K562 (cell line): ENCODE measurements around the gene OR52R1. TPM values are rescaled to one million over a fixed set of nuclear protein-coding genes. Genes with fewer than 3 reads are reported as not detected.

ENCODE experiments used
- ATAC-seq: fragments of 200-7000 bp; cut with Tn5 transposase; 3 replicates; pipeline ENCODE4 v1.9.1; 2020; ENCODE audit warnings: moderate library complexity
- BruUV-seq: library from RNA; stranded (reverse); fragments of 400-500 nt; replicated peaks from 2 replicates; lab custom pipeline; 2021; lab: Mats Ljungman, UMichigan
- CTCF ChIA-PET: fragments of 300-600 bp; formaldehyde crosslinking; extraction: SDS; loops from one replicate; lab custom pipeline; 2021; ENCODE audit warnings: low intra/inter-chr PET ratio; lab: Yijun Ruan, JAX
- POLR2A ChIA-PET: fragments of 300-600, 350-650 bp; sonication (Branson Sonifier 250); formaldehyde crosslinking; extraction: SDS; loops from one replicate; lab custom pipeline; 2021; ENCODE audit warnings: antibody characterized with exemption, inconsistent platforms; lab: Yijun Ruan, JAX
- DNase-seq, 4 experiments: peaks; one replicate each; pipeline versions ENCODE4 v3.0.0 to v3.0.0-alpha.2; 2011 to 2018; ENCODE audit warnings: low spot score in 3 of 4, mixed read lengths in 3 of 4; ENCODE audit errors: extremely low read depth in 1 of 4
- FAIRE-seq: peaks from 2 replicates; lab custom pipeline; 2011; peaks lifted over from hg19 to GRCh38; lab: Jason Lieb, UNC
- H2AFZ ChIP-seq: 2 replicates; pipeline ENCODE4 v1.6.0; 2011; ENCODE audit warnings: low read depth, low read length, control low read depth, inconsistent platforms
- H3K27ac ChIP-seq: fragments of 200-600 bp; 3 replicates; pipeline ENCODE4 v1.8.0; 2011; ENCODE audit warnings: low read depth, mild to moderate bottlenecking, control low read depth, inconsistent platforms, low read length, moderate library complexity, mixed read lengths; ENCODE audit errors: extremely low read depth
- H3K27me3 ChIP-seq, 2 experiments: fragments of 300-600 bp in 1 of 2; 2 replicates in 1 of 2; 3 replicates in 1 of 2; pipeline versions ENCODE4 v1.6.0 to v1.8.0; 2011; ENCODE audit warnings: inconsistent platforms in 2 of 2, low read length in 2 of 2, mild to moderate bottlenecking in 1 of 2, mixed read lengths in 1 of 2, moderate library complexity in 1 of 2; ENCODE audit not compliant: control insufficient read depth in 2 of 2, insufficient read depth in 2 of 2
- H3K36me3 ChIP-seq: fragments of 300-600 bp; 3 replicates; pipeline ENCODE4 v1.8.0; 2011; ENCODE audit warnings: mild to moderate bottlenecking, low read length, inconsistent platforms; ENCODE audit not compliant: control insufficient read depth, insufficient read depth
- H3K4me1 ChIP-seq, 2 experiments: fragments of 200-600 bp in 1 of 2; replicated peaks in 1 of 2; 2 replicates in 1 of 2; 3 replicates in 1 of 2; pipeline versions ENCODE4 v1.5.1 to v1.8.0; 2011; ENCODE audit warnings: inconsistent platforms in 2 of 2, low read length in 2 of 2, mild to moderate bottlenecking in 1 of 2, mixed read lengths in 1 of 2, moderate library complexity in 1 of 2; ENCODE audit not compliant: control insufficient read depth in 2 of 2, insufficient read depth in 2 of 2
- H3K4me2 ChIP-seq: 2 replicates; pipeline ENCODE4 v1.6.1; 2011; ENCODE audit warnings: low read length, control low read depth, inconsistent platforms, mixed read lengths; ENCODE audit not compliant: insufficient read depth
- H3K4me3 ChIP-seq: fragments of 200-600 bp; sonication (generic), shearing (Covaris generic); 2 replicates; pipeline ENCODE4 v1.5.1; 2016; ENCODE audit warnings: control low read depth, inconsistent platforms
- H3K79me2 ChIP-seq: fragments of 200-600 bp; 3 replicates; pipeline ENCODE4 v1.8.0; 2011; ENCODE audit warnings: low read length, inconsistent platforms; ENCODE audit not compliant: control insufficient read depth, insufficient read depth
- H3K9ac ChIP-seq, 2 experiments: 2 replicates each; pipeline versions ENCODE4 v1.6.0 to v1.6.1; 2011; ENCODE audit warnings: low read depth in 2 of 2, low read length in 2 of 2, control low read depth in 1 of 2, inconsistent platforms in 1 of 2, mild to moderate bottlenecking in 1 of 2, mixed read lengths in 1 of 2; ENCODE audit not compliant: insufficient read depth in 1 of 2
- H3K9me1 ChIP-seq: one replicate; pipeline ENCODE4 v1.6.0; 2011; ENCODE audit warnings: inconsistent platforms, mild to moderate bottlenecking, low read length, moderate library complexity; ENCODE audit not compliant: control insufficient read depth, insufficient read depth
- H3K9me3 ChIP-seq: replicated peaks from 2 replicates; pipeline ENCODE4 v1.5.1; 2011; ENCODE audit warnings: low read depth, low read length, inconsistent platforms; ENCODE audit not compliant: control insufficient read depth, insufficient read depth
- H4K20me1 ChIP-seq: replicated peaks from 2 replicates; pipeline ENCODE4 v1.6.1; 2011; ENCODE audit warnings: low read length, inconsistent platforms, mixed read lengths; ENCODE audit not compliant: control insufficient read depth, insufficient read depth
- HDAC2 ChIP-seq: fragments of 450-650 bp; IDR thresholded peaks from 2 replicates; pipeline ENCODE4 v1.6.1; 2016; ENCODE audit warnings: mild to moderate bottlenecking
- PHF20 ChIP-seq: fragments of 450-650 bp; IDR thresholded peaks from 2 replicates; pipeline ENCODE4 v1.6.1; 2018; ENCODE audit not compliant: partially characterized antibody
- WGBS: fragments of 100-300 bp; shearing (Covaris generic); methylation state at CpG from one replicate; pipeline ENCODE4 v1.1.6; 2016; ENCODE audit warnings: low coverage, mixed read lengths; ENCODE audit not compliant: insufficient coverage; ENCODE audit errors: missing lambda C conversion rate; 5-methylcytosine and 5-hydroxymethylcytosine counted together
- in situ Hi-C: fragments of 300-500 bp; cut with MboI; formaldehyde crosslinking; loops from 4 replicates; pipeline ENCODE4 v1.15.0; 2018; ENCODE audit warnings: inconsistent platforms, mixed read lengths
- intact Hi-C: fragments of 100-400 bp; cut with micrococcal nuclease; formaldehyde crosslinking; loops from 2 replicates; pipeline ENCODE4 v1.14.2; 2022
- polyA plus RNA-seq, 8 experiments: library from polyadenylated mRNA; depleted of rRNA in 4 of 8; stranded (reverse) in 5 of 8; unstranded in 3 of 8; fragments of >200 nt; fragmentation: Nextera tagmentation in 2 of 8; fragmentation: Illumina TruSeq in 1 of 8; extraction: Ambion mirVana in 2 of 8; extraction: Trizol in 1 of 8; gene quantifications; 2 replicates each; pipeline versions ENCODE4 v1.2.1 to v1.2.3, GENCODE V29; 2011 to 2014; ENCODE audit warnings: inconsistent platforms in 1 of 8, missing spikeins in 1 of 8
- total RNA-seq, 7 experiments: library from RNA; depleted of rRNA in 6 of 7; stranded (reverse); fragments of >200 nt in 6 of 7; fragmentation: Illumina TruSeq in 2 of 7; extraction: Trizol in 2 of 7; gene quantifications; 2 replicates each; pipeline versions ENCODE4 v1.2.1 to v1.2.3, GENCODE V29; 2011 to 2021; ENCODE audit warnings: low replicate concordance in 1 of 7
- TF ChIP-seq, protein P1 (sequence below): fragments of 450-650 bp; IDR thresholded peaks from 2 replicates; pipeline ENCODE4 v1.6.1; 2017; ENCODE audit warnings: antibody characterized with exemption, mild to moderate bottlenecking
- TF ChIP-seq, protein P2 (sequence below): sonication (generic); formaldehyde crosslinking; IDR thresholded peaks from 2 replicates; pipeline ENCODE4 v1.8.1; 2022; ENCODE audit warnings: missing genetic modification reagents
- TF ChIP-seq, protein P3 (sequence below), 2 experiments: IDR thresholded peaks in 1 of 2; conservative IDR thresholded peaks in 1 of 2; 2 replicates each; pipeline ENCODE4 v1.6.1; 2016; ENCODE audit warnings: low read depth in 2 of 2, mild to moderate bottlenecking in 1 of 2, missing compliant biosample characterization in 1 of 2, missing genetic modification characterization in 1 of 2, moderate library complexity in 1 of 2

Gene OR52R1
- total and polyA plus RNA-seq, 9 of the 15 experiments (the other 6 are each of a cell fraction or from before 2014, with no cell fraction given) = not detected

DNA sequence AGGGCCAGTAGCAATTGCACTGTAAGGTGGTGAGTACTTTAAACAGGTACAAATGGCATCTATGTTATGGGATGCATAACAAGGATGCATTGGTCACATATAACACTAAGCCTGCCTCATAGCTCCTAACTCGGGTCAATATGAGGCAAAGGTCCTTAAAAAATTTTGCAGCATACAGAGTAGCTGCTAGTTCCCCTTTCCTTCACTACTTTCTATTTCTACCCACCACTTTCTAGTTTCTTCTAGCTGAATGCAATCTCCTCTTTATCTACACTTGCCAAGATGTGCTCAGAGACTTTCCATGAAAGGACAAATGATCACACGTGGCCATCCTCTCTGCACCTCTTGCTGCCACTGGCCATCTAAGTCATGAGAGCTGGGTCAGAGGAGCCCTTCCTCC is 26.7 kb upstream of the OR52R1 start (continued):
- TF ChIP-seq, protein P1, sequence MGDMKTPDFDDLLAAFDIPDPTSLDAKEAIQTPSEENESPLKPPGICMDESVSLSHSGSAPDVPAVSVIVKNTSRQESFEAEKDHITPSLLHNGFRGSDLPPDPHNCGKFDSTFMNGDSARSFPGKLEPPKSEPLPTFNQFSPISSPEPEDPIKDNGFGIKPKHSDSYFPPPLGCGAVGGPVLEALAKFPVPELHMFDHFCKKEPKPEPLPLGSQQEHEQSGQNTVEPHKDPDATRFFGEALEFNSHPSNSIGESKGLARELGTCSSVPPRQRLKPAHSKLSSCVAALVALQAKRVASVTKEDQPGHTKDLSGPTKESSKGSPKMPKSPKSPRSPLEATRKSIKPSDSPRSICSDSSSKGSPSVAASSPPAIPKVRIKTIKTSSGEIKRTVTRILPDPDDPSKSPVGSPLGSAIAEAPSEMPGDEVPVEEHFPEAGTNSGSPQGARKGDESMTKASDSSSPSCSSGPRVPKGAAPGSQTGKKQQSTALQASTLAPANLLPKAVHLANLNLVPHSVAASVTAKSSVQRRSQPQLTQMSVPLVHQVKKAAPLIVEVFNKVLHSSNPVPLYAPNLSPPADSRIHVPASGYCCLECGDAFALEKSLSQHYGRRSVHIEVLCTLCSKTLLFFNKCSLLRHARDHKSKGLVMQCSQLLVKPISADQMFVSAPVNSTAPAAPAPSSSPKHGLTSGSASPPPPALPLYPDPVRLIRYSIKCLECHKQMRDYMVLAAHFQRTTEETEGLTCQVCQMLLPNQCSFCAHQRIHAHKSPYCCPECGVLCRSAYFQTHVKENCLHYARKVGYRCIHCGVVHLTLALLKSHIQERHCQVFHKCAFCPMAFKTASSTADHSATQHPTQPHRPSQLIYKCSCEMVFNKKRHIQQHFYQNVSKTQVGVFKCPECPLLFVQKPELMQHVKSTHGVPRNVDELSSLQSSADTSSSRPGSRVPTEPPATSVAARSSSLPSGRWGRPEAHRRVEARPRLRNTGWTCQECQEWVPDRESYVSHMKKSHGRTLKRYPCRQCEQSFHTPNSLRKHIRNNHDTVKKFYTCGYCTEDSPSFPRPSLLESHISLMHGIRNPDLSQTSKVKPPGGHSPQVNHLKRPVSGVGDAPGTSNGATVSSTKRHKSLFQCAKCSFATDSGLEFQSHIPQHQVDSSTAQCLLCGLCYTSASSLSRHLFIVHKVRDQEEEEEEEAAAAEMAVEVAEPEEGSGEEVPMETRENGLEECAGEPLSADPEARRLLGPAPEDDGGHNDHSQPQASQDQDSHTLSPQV = no peak
- TF ChIP-seq, protein P2, sequence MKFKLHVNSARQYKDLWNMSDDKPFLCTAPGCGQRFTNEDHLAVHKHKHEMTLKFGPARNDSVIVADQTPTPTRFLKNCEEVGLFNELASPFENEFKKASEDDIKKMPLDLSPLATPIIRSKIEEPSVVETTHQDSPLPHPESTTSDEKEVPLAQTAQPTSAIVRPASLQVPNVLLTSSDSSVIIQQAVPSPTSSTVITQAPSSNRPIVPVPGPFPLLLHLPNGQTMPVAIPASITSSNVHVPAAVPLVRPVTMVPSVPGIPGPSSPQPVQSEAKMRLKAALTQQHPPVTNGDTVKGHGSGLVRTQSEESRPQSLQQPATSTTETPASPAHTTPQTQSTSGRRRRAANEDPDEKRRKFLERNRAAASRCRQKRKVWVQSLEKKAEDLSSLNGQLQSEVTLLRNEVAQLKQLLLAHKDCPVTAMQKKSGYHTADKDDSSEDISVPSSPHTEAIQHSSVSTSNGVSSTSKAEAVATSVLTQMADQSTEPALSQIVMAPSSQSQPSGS (CRISPR knock-in tag) = no peak
- TF ChIP-seq, all 486 proteins: peak for 0

DNA sequence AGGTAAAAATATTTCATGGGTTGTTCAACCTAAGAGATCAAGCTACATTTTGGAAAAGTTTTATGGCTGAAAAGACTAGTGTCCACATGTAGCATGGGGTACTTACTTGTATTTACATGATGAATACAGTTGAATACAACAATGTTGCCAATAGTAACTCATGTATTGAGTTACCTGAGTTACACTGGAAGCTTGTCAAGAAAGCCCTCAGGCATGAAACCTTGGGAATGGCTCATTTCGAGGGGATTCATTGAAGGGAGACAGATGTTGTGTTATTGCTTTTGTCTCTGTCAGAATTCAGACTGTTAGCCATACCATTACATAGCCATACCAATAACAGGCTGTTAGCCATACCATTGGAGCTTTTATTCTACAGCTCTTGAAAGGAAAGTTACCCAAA is 26.2 kb upstream of the OR52R1 start:
- in situ Hi-C loops = no loop called here
- POLR2A ChIA-PET = interaction anchor here (0.9 to 1.3 kb wide), 2 partner anchors 12 to 57 kb away, joined by 3 read pairs; no protein-coding TSS in a partner anchor
- TF ChIP-seq, protein P3, sequence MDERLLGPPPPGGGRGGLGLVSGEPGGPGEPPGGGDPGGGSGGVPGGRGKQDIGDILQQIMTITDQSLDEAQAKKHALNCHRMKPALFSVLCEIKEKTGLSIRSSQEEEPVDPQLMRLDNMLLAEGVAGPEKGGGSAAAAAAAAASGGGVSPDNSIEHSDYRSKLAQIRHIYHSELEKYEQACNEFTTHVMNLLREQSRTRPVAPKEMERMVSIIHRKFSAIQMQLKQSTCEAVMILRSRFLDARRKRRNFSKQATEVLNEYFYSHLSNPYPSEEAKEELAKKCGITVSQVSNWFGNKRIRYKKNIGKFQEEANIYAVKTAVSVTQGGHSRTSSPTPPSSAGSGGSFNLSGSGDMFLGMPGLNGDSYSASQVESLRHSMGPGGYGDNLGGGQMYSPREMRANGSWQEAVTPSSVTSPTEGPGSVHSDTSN (CRISPR knock-in tag; IDR thresholded peaks at IDR 0.05; ENCODE audit: low read depth) = no peak
- TF ChIP-seq, protein P3 (tag; conservative IDR thresholded peaks at IDR 0.05; ENCODE audit: low read depth) = no peak
- TF ChIP-seq HDAC2 (no peak), PHF20 (no peak)

More for the DNA sequence above, 26.2 kb upstream of the OR52R1 start:
- H3K27me3 ChIP-seq = peaks cover 0 to 4% of the 10 kb centered on the region in 2 experiments; a peak in 1 of 5 replicates
- H3K4me3 ChIP-seq = no peak overlapping the region
- WGBS = 0% methylated on average over 1 of the region's 1 CpG
- ATAC-seq (no peak), DNase-seq (no peak), FAIRE-seq (no peak)
- CTCF ChIA-PET = no interaction called here
- no peaks in the 10 kb centered on the region for H3K79me2 ChIP-seq
- H3K4me2 ChIP-seq = no peak overlapping the region
- H3K36me3 ChIP-seq = no peaks in the 10 kb centered on the region
- no TSS peak for BruUV-seq
- H3K9ac ChIP-seq = no peak overlapping the region
- H3K27ac ChIP-seq = no peak overlapping the region
- H3K9me3 ChIP-seq = no peaks in the 10 kb centered on the region
- intact Hi-C loops = no loop called here
- no peak overlapping the region for H2AFZ ChIP-seq
- no peaks in the 10 kb centered on the region for H4K20me1 ChIP-seq
- H3K9me1 ChIP-seq = no peaks in the 10 kb centered on the region
- no peaks in the 10 kb centered on the region for H3K4me1 ChIP-seq
